Kidney (tissue), 14 donors: ENCODE measurements around the gene PPP1CA. TPM values are rescaled to one million over a fixed set of nuclear protein-coding genes. Genes with fewer than 3 reads are reported as not detected.
A peak's percentile ranks its signal among the peaks of the same experiment; 100 is the strongest.

ENCODE experiments used
- DNase-seq, 5 donors: peaks; one replicate each; pipeline ENCODE4 v3.0.0-alpha.2; 2013 to 2020
- FAIRE-seq: peaks from 2 replicates; lab custom pipeline; 2012; peaks lifted over from hg19 to GRCh38; lab: Jason Lieb, UNC
- H3K27ac ChIP-seq, 2 donors: one replicate each; pipeline ENCODE4 v1.7.0; 2013; ENCODE audit warnings: low read depth in 2 of 2, low read length in 2 of 2, inconsistent platforms in 1 of 2
- H3K27me3 ChIP-seq: one replicate; pipeline ENCODE4 v1.7.1; 2013; ENCODE audit warnings: low read length, inconsistent platforms; ENCODE audit not compliant: control insufficient read depth, insufficient read depth
- H3K36me3 ChIP-seq, 3 donors: one replicate each; pipeline versions ENCODE4 v1.7.0 to v1.7.1; 2013; ENCODE audit warnings: low read length in 3 of 3, control low read depth in 1 of 3, inconsistent platforms in 1 of 3; ENCODE audit not compliant: insufficient read depth in 3 of 3, control insufficient read depth in 2 of 3
- H3K4me1 ChIP-seq, 3 donors: one replicate each; pipeline versions ENCODE4 v1.7.0 to v1.7.1; 2013; ENCODE audit warnings: low read length in 3 of 3, inconsistent platforms in 1 of 3, low read depth in 1 of 3; ENCODE audit not compliant: control insufficient read depth in 2 of 3, insufficient read depth in 2 of 3
- H3K4me3 ChIP-seq, 3 donors: one replicate each; pipeline versions ENCODE4 v1.7.0 to v1.8.1; 2013; ENCODE audit warnings: low read length in 3 of 3, control low read depth in 1 of 3, inconsistent platforms in 1 of 3
- H3K9ac ChIP-seq, 3 donors: one replicate each; pipeline versions ENCODE4 v1.7.0 to v1.7.1; 2013; ENCODE audit warnings: low read length in 3 of 3, control low read depth in 1 of 3, inconsistent platforms in 1 of 3
- H3K9me3 ChIP-seq, 3 donors: one replicate each; pipeline versions ENCODE4 v1.7.0 to v1.7.1; 2013; ENCODE audit warnings: low read length in 3 of 3, control low read depth in 1 of 3, inconsistent platforms in 1 of 3; ENCODE audit not compliant: control insufficient read depth in 2 of 3, insufficient read depth in 1 of 3
- intact Hi-C: fragments of 100-400 bp; cut with DNase I; formaldehyde crosslinking; loops from one replicate; pipeline ENCODE4 v1.11.1; 2022
- polyA plus RNA-seq: library from polyadenylated mRNA; stranded (reverse); fragments of 350-450 nt; fragmentation: Illumina TruSeq; extraction: RNeasy Lipid Tissue Mini Kit (QIAGEN cat#74804); gene quantifications from one replicate; pipeline ENCODE4 v1.2.3, GENCODE V29; 2014; ENCODE audit warnings: low read depth, low replicate concordance; ENCODE audit not compliant: insufficient read depth
- total RNA-seq: library from RNA; stranded (reverse); fragmentation: NEBNext Ultra II Directional; extraction: Animal tissue kit (Norgen Biotek cat#: 25700); gene quantifications from one replicate; pipeline ENCODE4 v1.2.1, GENCODE V29; 2021
- TF ChIP-seq, protein P1 (sequence below): IDR thresholded peaks from 3 replicates; pipeline ENCODE4 v1.5.1; 2012; ENCODE audit warnings: mild to moderate bottlenecking, moderate library complexity, borderline replicate concordance; ENCODE audit not compliant: insufficient read depth; ENCODE audit errors: extremely low read depth
- donor health status: control.
- donor health status: control.
- donor health status: control.
- donor health status: control.
- donor health status: control.
- donor health status: DM: yes; HTN: yes; CAD: no.
- donor health status: Normal renal cell carcinoma (clear cell type).

Gene PPP1CA
- total and polyA plus RNA-seq, 2 donors from 2014 or later: 155 to 210 TPM

DNA sequence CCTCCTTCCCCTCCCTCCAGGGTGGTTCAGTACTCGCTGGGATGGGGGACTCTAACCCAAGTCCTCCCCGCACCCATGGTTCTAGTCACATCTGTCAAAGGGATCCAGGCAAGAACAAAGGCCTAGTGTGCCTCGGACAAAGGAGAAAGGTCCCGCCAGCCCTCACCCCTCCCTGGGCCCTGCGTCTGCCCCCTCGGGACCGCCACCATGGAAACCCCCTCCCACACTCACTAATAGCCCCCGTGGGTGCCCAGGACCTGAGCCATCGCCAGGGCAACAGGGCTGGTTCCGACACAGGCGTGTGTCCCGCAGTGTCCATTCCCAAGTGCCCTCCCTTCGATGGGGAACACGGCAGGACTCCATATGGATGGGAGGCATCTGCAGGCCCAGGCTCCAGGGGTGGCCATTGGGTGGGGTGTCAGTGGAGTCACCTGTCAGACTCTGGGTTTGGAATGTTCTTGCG is 8.7 kb upstream of the PPP1CA start:
- DNase-seq (no peak), FAIRE-seq (no peak)
- no peak overlapping the region for H3K9ac ChIP-seq
- intact Hi-C loops: no loop called here
- H3K4me3 ChIP-seq: no peak overlapping the region
- no peak overlapping the region for H3K27ac ChIP-seq
- H3K4me1 ChIP-seq: peaks cover 0 to 3% (median 0%) of the 10 kb centered on the region in 3 donors
- no peaks in the 10 kb centered on the region for H3K36me3 ChIP-seq
- no peaks in the 10 kb centered on the region for H3K9me3 ChIP-seq
- no peaks in the 10 kb centered on the region for H3K27me3 ChIP-seq
- TF ChIP-seq, protein P1, sequence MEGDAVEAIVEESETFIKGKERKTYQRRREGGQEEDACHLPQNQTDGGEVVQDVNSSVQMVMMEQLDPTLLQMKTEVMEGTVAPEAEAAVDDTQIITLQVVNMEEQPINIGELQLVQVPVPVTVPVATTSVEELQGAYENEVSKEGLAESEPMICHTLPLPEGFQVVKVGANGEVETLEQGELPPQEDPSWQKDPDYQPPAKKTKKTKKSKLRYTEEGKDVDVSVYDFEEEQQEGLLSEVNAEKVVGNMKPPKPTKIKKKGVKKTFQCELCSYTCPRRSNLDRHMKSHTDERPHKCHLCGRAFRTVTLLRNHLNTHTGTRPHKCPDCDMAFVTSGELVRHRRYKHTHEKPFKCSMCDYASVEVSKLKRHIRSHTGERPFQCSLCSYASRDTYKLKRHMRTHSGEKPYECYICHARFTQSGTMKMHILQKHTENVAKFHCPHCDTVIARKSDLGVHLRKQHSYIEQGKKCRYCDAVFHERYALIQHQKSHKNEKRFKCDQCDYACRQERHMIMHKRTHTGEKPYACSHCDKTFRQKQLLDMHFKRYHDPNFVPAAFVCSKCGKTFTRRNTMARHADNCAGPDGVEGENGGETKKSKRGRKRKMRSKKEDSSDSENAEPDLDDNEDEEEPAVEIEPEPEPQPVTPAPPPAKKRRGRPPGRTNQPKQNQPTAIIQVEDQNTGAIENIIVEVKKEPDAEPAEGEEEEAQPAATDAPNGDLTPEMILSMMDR: no peak

DNA sequence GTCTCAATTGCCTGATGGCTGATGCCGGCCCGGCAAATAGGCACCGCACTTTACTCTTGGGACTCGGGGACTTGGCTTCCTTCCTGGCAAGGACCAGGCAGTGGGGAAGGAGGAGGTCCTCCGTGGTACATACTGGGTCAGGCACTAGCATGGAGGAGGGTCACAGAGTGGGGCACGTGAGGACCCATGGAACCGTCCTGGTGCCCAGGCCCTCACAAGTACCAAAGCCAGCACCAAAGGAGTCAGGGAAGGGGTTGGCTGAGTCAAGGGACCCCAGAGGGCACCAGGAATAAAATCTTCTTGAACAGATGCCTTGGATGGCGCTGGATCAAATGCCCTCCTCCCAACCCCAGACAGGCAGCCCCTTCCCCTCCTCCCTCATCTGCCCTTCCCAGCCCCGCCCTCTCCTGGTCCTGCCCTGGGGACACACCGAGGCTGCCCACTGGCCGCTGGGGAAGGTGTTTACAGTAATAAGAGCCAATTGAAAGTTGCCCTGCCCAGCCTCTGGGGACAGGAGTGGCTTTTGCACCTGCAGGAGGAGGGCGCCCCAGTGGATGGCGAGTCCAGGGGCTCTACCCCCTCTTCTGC is 8.2 kb upstream of the PPP1CA start:
- no peak overlapping the region for H3K9ac ChIP-seq

DNA sequence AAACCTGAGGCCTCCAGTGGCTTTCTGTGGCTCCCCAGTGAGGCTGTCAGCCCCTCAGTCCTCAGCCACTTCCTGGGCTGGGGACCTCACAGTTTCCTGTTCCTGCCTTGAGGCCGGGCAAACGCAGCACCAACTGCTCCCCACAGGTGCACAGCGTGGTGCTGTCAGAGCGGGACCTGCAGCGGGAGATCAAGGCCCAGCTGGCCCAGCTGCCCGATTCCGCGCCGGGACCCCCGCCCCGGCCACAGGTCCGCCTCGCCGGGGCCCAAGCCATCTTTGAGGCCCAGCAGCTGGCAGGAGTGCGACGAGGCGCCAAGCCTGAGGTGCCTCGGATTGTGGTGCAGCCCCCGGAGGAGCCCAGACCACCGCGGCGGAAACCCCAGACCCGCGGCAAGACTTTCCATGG is 7.6 kb upstream of the PPP1CA start:
- FAIRE-seq (no peak), DNase-seq (peak in 1 of 5 donors; percentile 85)
- Histone ChIP-seq H3K27ac (no peak overlapping the region), H3K9me3 (no peaks in the 10 kb centered on the region), H3K4me1 (no peaks in the 10 kb centered on the region), H3K27me3 (no peaks in the 10 kb centered on the region), H3K9ac (no peak overlapping the region), H3K4me3 (no peak overlapping the region), H3K36me3 (no peaks in the 10 kb centered on the region)
- TF ChIP-seq, protein P1: no peak
- intact Hi-C loops: no loop called here

More for the DNA sequence above, 8.2 kb upstream of the PPP1CA start:
- TF ChIP-seq, protein P1: no peak
- intact Hi-C loops: no loop called here
- H3K36me3 ChIP-seq: no peaks in the 10 kb centered on the region
- DNase-seq (no peak), FAIRE-seq (no peak)
- no peaks in the 10 kb centered on the region for H3K4me1 ChIP-seq
- no peaks in the 10 kb centered on the region for H3K27me3 ChIP-seq
- no peak overlapping the region for H3K4me3 ChIP-seq
- no peak overlapping the region for H3K27ac ChIP-seq
- no peaks in the 10 kb centered on the region for H3K9me3 ChIP-seq
